HG03460 (cell line): ENCODE measurements around the gene SGCA.

Experiments
- ATAC-seq: cut with Tn5 transposase; IDR thresholded peaks from one replicate; pipeline ENCODE4 v1.9.1; 2021; ENCODE audit not compliant: unreplicated experiment

Gene SGCA

GRCh38 chr17:50166518-50167181 lies 845 bp downstream of the SGCA start:
- no peak for ATAC-seq

- no peak for ATAC-seq
Measured at GRCh38 chr17:50167371-50167770, 1.6 kb downstream of the SGCA start.

GRCh38 chr17:50168319-50168718 lies 2.5 kb downstream of the SGCA start:
- no peak for ATAC-seq

GRCh38 chr17:50169121-50169764 lies 3.4 kb downstream of the SGCA start:
- no peak for ATAC-seq

- no peak for ATAC-seq
Measured at GRCh38 chr17:50169881-50170459, 4.2 kb downstream of the SGCA start.

- no peak for ATAC-seq
Measured at GRCh38 chr17:50170662-50171370, 5.0 kb downstream of the SGCA start.

- ATAC-seq = no peak
Measured at GRCh38 chr17:50171371-50172071, 5.7 kb downstream of the SGCA start.

GRCh38 chr17:50172130-50172529 lies 6.3 kb downstream of the SGCA start:
- ATAC-seq = no peak

GRCh38 chr17:50172936-50173334 lies 7.1 kb downstream of the SGCA start:
- ATAC-seq = no peak

GRCh38 chr17:50173335-50173941 lies 7.6 kb downstream of the SGCA start:
- ATAC-seq = no peak

- no peak for ATAC-seq
Measured at GRCh38 chr17:50174444-50174843, 8.6 kb downstream of the SGCA start.

GRCh38 chr17:50175035-50175807 lies 9.4 kb downstream of the SGCA start:
- no peak for ATAC-seq

- ATAC-seq = no peak
Measured at GRCh38 chr17:50176559-50177357, 11.0 kb downstream of the SGCA start.

GRCh38 chr17:50177476-50177875 lies 11.7 kb downstream of the SGCA start:
- ATAC-seq = no peak

GRCh38 chr17:50177983-50178834 lies 12.4 kb downstream of the SGCA start:
- ATAC-seq = peak; percentile 66

GRCh38 chr17:50180111-50180510 lies 14.3 kb downstream of the SGCA start:
- ATAC-seq = no peak

- ATAC-seq = no peak
Measured at GRCh38 chr17:50180620-50181019, 14.8 kb downstream of the SGCA start.

- no peak for ATAC-seq
Measured at GRCh38 chr17:50181144-50181543, 15.3 kb downstream of the SGCA start.
